ENCODE data around the gene CKLF.
"Not testable (repeated sequence)": the region's sequence is repeated elsewhere in the genome, so short reads cannot be mapped to it uniquely, and the experiment has no call there.

CKLF gene, protein sequence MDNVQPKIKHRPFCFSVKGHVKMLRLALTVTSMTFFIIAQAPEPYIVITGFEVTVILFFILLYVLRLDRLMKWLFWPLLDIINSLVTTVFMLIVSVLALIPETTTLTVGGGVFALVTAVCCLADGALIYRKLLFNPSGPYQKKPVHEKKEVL

DNA sequence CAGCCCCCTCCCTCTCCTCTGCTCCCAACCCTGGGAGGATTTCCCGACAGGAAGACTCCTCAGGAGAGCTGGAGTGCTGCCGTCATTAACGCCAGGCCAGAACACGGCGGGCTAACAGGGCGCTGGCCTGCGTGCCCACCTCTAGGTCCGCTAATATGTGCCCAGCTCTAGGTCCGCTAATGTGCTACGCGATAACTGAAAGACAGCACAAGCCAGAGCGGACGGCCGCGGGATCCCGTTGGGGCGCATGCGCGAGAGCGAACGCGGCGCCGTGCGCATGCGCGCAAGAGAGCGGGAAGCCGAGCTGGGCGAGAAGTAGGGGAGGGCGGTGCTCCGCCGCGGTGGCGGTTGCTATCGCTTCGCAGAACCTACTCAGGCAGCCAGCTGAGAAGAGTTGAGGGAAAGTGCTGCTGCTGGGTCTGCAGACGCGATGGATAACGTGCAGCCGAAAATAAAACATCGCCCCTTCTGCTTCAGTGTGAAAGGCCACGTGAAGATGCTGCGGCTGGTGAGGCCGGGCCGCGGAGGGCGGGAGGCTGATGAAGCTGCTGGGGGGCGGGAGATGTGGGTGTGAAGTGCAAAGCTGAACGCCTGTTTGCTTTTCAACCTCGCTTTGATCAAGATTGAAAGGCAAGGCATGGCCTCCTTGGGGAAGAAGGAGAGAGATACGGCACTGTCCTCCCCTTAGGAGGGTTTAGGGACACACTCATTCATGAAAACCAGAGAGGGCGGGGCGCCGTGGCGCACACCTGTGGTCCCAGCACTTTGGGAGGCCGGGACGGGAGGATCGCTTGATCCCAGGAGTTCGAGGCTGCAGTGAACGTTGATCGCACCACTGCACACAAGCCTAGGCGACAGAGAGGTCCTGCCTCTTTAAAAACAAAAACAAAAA is at the start of gene CKLF:
Gene CKLF (plus strand): TSS at position 291 of the 892 bp plus-strand sequence. CDS start 140 bp downstream, at position 431.
- DNase-seq = peak; percentile 94

DNA sequence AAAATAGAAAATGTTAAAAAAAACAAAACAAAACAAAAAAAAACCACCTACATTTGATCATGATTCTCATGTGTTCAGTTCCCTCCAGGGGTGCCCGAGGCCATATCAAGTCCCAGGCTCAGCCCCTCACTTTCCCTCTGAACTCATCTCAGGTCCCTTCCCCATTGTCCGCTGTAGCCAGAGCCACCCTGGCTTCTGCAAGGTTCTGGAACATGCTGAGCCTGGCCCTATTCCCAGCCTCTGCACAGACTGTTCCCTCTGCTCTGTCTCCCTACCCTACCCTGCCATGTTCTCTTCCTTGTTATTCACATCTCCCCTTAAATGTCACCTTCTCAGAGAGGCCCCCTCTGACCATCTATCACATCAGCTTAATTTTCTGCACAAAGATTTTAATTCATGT is 49.3 kb upstream of the CKLF start:
- no peak for DNase-seq

DNA sequence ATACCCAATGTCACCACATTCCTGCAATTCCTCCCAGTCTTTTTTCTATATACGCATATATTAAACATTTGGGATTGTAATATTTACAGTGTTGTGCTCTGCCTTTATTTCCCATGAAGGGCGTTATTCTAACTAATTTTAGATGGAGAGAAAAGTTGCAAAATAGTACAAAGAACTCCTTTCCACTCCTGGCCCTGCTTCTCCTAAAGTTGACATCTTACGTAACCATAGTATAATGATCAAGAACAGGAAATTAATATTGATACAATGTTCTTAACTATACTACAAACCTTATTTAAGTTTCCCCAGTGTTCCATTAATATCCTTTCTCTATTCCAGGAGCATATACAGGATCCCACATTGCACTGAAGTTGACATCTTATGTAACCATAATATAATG is 48.8 kb upstream of the CKLF start:
- no peak for DNase-seq

DNA sequence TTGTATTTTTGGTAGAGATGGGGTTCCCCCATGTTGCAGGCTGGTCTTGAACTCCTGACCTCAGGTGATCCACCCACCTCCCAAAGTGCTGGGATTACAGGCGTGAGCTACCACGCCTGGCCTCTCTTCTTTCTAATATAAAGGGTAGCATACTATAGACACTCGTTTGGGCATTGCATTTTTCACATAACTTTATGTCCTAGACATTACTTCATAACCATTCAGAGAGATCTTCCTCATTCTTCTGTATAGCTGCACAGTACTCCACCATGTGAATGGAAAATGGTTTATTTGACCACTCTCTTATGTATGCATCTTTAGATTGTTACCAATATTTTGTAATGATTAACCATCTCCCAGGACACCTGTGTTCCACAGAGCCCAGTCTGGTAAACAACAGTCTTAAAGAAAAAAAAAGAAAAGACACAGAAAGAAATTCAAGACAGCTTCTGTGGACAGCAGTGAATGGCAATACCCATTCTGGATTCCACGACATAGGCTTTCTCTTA is 44.6 kb upstream of the CKLF start:
- DNase-seq = no peak

DNA sequence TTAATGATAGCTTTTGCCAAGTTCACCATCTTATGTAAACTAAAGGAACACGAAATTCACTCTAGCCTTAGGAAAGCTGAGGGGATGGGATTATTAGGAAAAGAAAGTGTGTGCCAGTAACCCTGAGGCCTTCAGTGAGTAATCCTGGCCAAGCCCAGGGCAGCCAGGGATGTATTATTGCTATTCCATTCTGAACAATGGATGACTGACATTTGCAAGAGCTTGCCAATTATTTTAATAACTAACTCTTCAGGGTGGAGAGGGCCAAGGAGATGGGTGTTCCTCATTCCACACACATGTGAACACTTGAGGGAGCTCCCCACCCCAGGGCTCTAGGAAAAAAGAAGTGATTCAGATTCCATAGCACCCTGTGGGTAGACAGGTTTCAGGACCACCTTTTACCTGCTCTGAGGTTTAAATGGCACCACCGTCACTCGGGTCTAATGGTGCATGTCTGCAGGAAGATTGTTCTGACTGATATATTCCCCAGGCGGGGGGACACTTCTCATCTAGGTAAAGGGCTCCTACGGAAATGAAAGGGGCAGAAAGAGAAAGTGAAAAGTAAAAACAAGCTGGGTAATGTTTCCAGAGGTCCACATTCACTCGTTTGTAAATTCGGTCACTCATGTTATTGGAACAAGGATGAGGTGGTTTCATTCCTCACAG is 44.0 kb upstream of the CKLF start:
- no peak for DNase-seq

DNA sequence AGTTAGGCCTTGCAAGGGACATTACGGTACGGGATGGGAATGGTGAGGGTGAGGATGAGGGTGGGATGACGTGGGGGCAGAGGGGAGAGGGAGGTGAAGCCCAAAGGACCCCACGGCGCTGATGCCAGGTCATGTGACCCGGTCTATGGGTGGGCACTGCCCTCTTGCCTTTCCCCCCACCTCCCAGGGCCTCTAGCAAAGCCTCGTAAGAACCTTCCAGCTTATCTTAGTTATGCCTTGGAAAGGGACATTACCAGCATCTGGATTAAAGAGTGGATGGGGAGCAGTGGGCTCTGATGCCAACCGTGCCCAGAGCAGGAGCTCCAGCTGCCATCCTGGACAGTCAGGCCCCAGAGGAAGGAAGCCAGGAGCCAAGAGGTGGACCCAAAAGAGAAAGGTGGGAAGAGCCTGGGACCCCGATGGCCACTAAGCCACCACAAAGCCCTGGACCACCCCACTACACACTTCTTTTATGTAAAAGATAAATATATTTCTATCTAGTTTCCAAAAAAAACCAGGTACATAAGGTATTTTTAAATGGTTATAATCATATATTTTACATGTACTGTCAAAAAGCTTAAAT is 43.4 kb upstream of the CKLF start:
- no peak for DNase-seq

DNA sequence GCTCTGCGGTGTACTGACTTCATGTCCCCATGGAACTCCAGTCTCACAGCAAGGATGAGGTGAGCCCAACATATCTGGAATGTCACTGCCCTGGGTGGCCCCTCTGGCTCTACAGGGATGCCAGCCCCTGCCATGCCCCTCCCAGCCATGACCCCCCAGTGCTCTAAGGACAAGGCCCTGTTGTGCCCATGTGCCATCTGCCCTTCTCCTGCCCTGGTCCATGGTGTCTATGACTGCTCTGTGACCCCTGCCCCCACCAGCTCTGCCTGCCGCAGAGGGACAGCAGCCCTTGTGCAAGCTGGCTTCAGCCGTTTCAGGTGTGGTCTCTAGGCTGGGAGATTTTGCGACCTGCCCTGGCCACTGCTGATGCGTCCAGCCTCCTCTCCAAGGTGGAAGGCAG is 42.8 kb upstream of the CKLF start:
- DNase-seq = no peak

DNA sequence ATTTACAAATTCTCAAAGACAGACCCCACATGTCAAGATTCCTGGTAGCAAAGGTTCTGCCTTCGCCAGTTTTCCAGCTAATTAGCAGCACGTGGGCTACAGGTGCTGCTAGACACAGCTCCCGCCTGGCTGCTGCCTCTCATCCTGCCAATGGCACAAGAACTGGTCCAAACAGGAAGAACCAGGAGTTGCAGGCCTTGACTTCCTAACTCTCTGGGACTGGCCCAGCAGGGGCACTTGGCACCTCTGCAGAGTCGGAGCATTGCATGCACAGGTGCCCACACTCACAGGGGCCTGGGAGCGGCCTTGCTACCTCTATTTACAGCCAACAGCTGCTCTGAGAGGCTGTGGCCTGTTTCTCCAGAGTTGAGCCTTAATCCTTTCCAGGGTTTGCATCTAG is 42.1 kb upstream of the CKLF start:
- DNase-seq = no peak

DNA sequence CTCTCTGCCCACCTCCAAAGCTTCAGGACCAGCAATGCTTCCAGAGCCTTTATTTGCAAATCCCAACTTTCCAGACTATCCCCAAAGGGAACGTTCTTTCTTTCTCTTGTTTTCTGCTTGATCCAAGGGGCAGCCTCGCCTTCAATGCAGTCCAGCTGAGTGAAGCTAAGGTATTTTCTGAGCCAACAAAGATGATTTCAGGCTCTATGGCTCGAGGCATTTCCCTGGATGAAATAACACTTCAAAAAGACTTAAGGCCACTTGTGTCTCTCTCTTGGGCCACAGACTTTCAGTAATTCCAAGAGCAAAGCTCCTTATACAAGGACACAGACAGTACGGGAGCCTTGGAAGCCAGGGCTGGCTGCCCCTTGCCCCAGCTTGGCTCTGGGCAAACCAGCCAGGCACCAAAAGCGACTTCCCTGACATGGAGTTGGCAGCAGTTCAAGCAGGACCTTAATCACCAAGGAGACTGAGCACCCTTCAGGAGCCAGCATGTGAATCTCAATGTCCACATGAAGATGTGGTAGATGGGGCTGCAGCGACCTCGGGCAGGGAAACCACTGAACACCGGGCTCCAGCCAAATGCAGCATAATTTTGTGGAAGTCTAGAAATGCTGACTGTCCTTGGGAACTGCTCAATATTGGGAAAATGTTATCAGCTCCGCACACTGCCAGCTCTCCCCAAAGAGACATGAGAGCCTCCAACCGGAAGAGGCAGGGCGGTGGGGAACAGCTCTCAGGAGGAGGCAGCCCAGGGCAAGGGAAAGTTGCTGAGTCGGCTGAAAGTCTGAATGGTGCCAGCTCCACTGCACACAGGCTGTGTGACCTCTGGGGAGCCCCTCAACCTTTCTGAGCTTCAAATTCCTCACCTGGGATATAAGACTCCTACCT is 41.4 kb upstream of the CKLF start:
- DNase-seq = no peak

DNA sequence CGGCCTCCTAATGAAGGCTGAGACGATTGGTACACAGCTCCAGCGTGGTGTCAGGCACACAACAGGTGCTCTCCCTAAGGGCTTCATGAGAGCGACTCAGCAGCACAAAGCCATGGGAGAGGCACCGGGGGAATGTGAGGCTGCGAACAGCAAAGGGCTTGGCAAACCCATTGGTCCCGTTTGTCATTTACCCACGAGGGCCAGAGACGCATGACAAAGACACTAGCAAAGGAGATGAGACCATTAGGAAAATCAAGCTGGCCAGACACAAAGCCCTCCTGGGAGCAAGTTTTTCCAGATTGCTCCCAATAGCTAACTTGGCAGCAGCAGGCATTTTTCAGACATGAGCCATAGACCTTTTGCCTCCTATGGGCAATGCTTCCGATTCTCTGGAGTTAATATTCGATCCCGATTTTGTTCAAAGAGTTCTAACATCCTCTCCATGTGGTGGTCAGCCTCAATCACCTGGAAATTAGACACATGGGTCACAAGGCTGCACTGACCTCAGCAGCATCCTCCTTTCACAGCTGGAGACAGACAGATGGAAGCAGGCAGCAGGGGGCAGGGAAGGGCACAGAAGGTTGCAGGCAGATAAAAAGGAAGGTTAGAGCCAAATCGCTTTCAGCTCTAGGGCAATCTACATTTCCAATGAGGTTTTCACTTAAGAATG is 40.6 kb upstream of the CKLF start:
- no peak for DNase-seq

DNA sequence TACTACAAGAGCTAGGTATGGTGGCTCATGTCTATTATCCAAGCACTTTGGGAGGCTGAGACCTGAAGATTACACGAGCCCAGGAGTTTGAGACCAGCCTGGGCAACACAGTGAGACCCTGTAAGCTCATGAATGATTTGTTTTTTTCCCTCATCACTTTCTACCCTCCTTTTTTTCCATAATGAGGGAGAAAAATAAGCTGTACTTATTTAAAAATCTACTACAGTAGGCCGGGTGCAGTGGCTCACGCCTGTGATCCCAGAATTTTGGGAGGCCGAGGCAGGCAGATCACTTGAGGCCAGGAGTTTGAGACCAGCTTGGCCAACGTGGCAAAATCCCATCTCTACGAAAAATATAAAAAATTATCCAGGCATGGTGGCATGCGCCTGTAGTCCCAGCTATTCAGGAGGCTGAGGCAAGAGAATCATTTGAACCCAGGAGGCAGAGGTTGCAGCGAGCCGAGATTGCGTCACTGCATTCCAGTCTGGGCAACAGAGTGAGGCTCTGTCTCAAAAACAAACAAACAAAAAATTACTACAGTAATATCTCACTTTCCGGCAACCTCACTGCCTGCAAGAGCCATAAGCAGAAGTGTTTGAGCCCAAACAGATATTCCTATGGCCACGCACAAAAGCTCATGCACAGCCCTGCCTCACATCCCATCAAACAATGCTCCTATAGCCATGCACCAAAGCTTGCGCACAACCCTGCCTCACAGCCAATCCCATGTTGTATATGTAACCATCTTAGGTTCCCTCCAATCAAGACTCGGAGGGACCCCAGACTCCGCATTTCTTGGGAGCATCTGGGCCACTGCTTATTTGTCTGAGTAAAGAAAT is 39.9 kb upstream of the CKLF start:
- DNase-seq = no peak

DNA sequence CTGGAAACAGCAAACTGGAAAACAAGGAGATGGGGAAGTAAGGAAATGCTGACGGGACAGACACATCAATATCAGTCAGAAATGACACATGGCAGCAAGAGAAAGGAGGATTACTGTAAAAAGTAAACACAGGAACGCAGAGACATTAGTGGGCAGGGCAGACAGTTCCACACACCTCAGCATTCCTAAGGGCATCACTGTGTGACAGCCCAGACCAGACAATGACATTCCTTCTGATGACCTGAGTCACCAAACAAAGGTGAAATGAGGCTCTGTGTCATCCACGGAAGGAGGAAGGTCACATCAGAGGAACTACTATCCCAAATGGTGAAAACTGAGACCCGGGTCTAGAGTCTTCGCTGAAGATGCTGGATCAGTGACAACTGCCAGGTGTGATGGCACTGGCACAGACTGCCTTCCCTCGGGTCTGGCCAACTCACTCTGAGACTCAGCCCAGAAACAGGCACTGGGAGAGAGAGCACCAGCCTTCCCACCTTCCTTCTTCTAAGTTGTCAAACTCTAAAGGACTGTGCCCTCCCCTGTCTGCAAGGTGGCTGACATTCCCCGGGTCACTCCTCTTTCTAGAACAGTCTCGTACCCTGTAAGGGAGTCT is 39.2 kb upstream of the CKLF start:
- DNase-seq = no peak

DNA sequence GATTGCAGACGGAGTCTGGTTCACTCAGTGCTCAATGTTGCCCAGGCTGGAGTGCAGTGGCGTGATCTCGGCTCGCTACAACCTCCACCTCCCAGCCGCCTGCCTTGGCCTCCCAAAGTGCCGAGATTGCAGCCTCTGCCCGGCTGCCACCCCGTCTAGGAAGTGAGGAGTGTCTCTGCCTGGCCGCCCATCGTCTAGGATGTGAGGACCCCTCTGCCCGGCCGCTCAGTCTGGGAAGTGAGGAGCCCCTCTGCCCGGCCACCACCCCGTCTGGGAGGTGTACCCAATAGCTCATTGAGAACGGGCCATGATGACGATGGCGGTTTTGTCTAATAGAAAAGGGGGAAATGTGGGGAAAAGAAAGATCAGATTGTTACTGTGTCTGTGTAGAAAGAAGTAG is 38.0 kb upstream of the CKLF start:
- DNase-seq = not testable (repeated sequence)

DNA sequence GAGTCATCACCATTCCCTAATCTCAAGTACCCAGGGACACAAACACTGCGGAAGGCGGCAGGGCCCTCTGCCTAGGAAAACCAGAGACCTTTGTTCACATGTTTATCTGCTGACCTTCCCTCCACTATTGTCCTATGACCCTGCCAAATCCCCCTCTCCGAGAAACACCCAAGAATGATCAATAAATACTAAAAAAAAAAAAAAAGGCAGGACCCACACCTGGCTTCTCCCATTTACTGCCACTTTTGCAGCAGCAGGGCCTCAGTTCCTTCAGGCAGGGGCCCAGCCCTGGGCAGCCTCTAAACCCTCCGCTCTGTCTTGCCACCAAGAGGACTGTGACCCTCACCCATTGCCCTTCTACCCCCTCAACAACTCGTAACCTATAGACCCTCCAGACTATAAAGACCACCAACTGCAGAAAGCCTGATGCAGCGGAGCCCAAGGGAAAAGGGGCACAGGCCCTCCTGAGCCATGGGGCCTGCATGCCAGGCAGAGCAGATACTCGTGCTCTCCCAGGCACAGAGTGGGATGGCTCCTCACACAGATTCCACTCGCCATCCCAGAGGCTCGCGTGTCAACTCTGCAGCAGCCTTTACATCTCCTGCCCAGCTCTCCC is 37.3 kb upstream of the CKLF start:
- not testable (repeated sequence) for DNase-seq

DNA sequence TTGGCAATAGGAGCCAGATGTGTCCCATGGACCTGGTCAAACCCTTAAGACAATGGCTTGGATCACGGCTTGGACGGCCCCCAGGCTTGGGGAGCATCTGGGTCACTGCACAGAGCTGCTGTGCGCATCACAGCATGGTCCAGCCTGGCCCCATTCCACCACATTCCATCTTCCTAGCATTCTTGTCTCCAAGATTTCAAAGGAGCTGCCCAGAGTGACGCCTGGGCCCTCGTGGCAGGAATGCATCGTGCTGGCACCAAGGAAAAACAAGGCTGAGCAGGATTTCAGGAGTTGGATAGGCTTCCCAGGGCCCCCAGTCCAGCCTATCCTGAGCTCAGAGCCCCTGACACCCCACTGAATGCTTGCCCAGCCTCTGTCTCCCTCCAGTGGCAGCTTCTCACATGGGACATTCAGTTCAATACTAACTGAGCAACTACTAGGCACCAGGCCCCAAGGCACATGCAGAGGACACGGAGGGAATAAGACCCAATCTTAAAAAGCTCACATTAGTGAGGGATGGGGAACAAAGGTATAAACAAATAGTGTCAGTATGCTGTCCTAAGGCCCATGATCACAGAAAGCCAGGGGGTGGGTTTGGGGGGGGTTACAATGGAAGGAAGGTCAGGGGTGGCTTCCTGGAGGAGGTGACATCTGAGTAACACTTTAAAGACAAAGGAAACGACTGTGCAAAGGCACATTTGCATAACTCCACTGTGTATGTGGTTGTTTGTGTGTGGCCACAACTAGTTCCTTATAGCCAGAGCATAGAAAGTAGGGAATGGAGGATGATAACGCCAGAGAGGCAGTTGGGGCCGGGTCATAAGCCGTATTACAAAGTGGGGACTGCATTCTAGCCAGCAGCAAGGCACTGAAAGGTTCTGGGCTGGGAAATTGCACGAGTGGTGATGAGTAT is 36.5 kb upstream of the CKLF start:
- peak; percentile 46 for DNase-seq

DNA sequence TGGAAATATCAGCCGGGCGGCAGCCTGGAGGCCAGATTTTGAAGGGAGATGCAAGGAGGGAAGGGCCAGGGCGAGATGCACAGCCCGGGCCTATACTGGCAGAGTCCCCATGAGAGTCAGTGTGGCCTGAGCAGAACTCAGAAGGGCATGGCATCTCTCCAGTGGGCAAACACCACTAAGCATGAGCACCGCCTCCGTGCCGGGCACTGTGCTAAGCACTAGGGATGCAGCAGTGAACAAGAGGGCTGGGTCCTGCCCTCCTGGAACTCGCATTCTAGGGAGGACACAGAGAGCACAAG is 35.9 kb upstream of the CKLF start:
- no peak for DNase-seq

DNA sequence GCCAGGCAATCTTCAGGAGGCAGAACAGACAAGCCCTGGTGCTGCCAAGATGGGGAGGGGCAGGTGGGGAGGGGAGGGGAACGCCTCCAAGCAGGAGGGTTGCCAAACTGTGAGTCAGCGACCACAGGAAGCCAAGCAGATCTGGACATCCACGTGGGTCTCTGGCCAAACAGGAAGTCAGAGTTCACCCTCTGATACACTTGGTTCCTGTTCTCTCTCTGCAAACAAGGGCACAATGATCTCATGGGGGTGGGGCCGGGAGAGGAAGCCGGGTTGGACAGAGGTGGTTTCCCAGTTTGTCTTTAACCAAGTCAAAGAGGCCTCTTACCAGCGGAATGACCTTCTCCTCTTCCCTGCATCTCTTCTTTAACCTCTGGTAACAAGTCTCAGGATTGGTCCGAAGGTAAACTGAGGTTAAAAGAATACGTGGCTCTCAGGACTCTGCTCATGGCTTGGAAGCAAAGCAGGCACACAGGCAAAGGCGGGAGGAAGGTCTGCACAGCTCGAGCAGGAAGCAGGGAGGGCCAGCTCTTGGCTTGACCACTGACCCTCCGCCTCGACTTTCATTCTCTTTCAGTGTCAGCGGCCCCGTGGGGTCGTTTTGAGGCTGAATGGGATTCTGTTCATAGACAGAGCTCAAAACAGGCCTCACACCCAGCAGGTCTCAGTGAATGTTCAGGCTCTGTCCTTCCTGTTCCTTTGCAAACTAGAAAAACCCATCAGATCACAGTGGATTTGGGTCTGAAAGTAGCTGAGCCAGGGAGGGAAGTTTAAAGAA is 35.4 kb upstream of the CKLF start:
- DNase-seq = peak; percentile 95

DNA sequence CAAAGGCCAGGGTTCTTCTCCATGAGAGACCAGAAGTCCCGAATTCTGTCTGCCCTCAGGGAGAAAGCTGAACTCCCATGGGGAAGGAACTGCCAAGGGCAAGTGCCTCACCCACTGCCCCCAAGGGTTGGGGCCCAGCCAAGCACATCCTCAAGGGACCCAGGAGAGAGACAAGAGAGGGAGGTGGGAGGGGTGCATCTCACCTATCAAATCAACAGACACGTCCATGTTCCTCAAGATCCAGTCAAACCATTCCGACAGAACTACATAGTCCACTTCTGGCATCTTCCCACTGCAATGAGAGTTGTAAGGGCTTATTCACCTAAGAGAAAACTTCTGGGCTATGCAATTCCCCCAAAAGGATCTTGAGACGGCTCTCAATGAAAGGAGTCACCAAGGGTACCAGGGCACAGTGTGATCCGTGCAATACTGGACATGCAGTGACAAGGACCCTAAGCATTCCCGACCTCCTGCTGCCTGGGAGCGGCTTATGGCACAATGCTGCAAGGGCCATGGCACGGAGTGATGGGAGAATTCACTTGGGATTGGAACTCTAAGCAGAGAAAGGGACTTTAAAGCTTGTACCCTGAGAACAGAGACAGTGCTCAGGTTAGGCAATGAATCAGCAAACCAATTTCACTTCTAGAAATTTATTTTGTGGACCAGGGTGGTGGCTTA is 34.7 kb upstream of the CKLF start:
- no peak for DNase-seq

All from CD4-positive, alpha-beta T cell treated with Interleukin-15 for 1 hour (primary cell).